VCaP (cell line): ENCODE results near the gene APBA2.
A peak's percentile ranks its signal among the peaks of the same experiment; 100 is the strongest.

Source experiments
- H3K27ac ChIP-seq: fragments of 450-650 bp; 2 replicates; pipeline ENCODE4 v1.5.1; 2017
- TF ChIP-seq, protein P1 (sequence below): fragments of 450-650 bp; conservative IDR thresholded peaks from 2 replicates; pipeline ENCODE4 v1.5.1; 2017; ENCODE audit warnings: mild to moderate bottlenecking, moderate library complexity

Gene APBA2

DNA sequence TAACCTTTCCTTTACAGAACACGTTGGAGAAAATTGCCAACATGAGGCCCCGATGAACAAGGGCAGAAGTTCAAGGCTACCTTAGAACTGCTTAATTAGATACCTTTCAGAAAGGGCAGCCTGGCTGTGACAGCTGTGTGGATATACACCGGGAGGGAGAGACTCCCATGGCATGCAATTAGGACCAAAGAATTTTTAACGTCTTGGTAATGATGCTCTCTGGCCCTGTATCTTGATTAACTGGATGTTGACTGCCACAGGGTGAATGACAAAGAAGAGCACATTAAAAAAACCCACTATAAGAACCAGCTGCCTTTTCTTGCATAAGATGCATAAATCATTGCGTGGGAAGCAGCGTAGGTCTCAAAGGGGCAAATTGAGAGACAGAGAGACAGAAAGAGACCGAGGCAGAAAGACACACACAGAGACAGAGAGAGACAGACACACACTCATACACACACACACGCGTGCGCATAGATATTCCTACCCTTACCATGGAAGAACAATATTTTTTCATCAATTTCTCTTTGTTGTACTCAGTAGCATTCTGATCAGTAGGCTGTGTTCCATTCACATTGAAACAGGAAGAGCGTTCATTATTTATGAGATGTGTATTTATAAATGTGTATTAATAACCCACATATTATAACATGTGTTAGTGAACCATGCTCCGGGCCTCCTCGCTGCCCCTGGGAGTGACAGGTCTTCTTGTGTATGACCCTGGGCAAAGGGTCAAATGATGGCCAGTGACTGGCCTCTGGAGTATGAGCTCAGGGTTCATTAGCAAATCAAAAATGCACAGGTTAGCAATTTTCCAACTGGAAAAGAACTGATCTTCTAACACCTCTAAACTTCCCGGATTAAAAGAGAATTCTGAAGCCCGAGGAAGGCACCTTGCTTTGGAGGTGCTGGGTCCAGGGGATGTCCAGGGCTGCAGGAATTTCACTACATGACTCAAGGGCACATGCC lies 265.0 kb downstream of the APBA2 start:
- TF ChIP-seq, protein P1, sequence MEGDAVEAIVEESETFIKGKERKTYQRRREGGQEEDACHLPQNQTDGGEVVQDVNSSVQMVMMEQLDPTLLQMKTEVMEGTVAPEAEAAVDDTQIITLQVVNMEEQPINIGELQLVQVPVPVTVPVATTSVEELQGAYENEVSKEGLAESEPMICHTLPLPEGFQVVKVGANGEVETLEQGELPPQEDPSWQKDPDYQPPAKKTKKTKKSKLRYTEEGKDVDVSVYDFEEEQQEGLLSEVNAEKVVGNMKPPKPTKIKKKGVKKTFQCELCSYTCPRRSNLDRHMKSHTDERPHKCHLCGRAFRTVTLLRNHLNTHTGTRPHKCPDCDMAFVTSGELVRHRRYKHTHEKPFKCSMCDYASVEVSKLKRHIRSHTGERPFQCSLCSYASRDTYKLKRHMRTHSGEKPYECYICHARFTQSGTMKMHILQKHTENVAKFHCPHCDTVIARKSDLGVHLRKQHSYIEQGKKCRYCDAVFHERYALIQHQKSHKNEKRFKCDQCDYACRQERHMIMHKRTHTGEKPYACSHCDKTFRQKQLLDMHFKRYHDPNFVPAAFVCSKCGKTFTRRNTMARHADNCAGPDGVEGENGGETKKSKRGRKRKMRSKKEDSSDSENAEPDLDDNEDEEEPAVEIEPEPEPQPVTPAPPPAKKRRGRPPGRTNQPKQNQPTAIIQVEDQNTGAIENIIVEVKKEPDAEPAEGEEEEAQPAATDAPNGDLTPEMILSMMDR: no peak
- no peak overlapping the region for H3K27ac ChIP-seq

DNA sequence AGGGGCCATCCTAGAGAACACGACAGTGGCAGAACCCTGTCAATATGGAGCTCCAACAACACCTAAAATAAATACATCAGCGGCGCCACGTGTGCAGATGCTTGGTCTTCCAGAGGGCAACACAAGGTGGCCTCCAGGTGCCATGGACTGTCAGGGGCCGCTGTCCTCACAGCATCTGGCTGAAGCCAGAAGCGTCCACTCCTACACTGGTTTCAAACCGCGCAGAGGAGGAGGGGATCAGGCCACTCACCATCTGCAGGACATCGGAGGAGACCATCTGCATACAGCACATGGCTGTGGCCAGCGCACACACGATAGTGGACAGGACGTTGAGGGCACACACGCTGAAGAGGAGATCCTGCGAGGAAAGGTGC lies 265.7 kb downstream of the APBA2 start:
- TF ChIP-seq, protein P1: no peak
- no peak overlapping the region for H3K27ac ChIP-seq

DNA sequence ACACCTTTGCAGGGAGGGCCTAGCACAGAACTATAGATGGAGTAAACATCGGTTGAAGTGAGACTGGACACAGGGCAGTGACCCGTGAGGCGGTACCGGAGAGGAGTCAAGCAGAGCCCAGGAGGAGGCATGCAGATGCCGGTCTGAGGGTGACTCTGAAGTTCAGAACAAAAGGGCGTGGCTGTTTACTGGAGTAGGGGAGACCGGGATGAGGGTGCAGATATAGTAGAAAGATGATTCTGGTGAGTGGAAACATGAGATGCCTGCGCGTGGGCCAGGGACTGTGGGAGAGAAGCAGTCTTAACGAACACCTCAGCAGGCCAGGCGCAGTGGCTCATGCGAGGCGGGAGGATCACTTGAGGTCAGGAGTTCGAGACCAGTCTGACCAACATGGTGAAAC lies 270.7 kb downstream of the APBA2 start:
- no peak overlapping the region for H3K27ac ChIP-seq
- TF ChIP-seq, protein P1: no peak

DNA sequence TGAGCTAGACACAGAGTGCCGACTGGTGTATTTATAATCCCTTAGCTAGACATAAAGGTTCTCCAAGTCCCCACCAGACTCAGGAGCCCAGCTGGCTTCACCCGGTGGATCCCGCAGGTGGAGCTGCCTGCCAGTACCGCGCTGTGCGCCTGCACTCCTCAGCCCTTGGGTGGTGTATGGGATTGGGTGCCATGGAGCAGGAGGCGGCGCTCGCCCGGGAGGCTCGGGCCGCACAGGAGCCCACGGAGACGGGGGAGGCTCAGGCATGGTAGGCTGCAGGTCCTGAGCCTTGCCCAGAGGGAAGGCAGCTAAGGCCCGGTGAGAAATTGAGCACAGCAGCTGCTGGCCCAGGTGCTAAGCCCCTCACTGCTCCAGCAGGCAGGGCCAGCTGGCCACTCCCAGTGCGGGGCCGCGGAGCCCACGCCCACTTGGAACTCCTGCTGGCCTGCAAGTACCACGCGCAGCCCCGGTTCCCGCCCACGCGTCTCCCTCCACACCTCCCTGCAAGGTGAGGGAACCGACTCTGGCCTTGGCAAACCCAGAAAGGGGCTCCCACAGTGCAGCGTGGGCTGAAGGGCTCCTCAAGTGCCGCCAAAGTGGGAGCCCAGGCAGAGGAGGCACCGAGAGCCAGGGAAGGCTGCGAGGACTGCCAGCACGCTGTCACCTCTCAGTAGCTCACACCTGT lies 274.1 kb downstream of the APBA2 start:
- TF ChIP-seq, protein P1: no peak
- H3K27ac ChIP-seq: no peak overlapping the region

DNA sequence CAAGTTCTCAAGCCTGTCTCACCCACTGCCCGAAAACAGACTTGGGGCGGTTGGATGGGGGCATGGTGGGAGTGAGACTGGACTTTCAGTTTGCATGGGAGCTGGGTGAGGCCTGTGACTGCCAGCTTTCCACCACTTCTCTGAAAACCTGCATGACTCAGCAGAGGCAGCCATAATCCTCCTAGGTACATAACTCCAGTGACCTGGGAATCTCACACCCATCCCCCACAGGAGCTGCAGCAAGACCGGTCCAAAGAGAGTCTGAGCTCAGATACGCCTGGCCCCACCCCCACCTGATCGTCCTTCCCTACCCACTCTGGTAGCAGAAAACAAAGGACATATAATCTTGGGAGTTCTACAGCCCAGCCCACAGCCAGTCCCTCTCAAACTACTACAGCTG lies 276.6 kb downstream of the APBA2 start:
- TF ChIP-seq, protein P1: no peak
- H3K27ac ChIP-seq: no peak overlapping the region

DNA sequence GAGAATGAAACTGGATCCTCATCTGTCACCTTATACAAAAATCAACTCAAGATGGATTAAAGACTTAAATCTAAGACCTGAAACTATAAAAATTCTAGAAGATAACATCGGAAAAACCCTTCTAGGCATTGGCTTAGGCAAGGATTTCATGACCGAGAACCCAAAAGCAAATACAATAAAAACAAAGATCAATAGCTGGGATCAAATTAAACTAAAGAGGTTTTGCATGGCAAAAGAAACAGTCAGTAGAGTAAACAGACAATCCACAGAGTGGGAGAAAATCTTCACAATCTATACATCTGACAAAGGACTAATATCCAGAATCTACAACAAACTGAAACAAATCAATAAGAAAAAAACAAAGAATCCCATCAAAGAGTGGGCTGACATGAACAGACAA lies 281.3 kb downstream of the APBA2 start:
- peak overlapping the region; percentile 45 for H3K27ac ChIP-seq
